GM21576 (cell line): Measurements from ENCODE around the gene IL12RB1.
"Not testable (repeated sequence)": the region's sequence is repeated elsewhere in the genome, so short reads cannot be mapped to it uniquely, and the experiment has no call there.

Experiments
- ATAC-seq: cut with Tn5 transposase; IDR thresholded peaks from one replicate; pipeline ENCODE4 v1.9.1; 2021; ENCODE audit warnings: mild to moderate bottlenecking, moderate library complexity; ENCODE audit not compliant: unreplicated experiment

The IL12RB1 gene

DNA sequence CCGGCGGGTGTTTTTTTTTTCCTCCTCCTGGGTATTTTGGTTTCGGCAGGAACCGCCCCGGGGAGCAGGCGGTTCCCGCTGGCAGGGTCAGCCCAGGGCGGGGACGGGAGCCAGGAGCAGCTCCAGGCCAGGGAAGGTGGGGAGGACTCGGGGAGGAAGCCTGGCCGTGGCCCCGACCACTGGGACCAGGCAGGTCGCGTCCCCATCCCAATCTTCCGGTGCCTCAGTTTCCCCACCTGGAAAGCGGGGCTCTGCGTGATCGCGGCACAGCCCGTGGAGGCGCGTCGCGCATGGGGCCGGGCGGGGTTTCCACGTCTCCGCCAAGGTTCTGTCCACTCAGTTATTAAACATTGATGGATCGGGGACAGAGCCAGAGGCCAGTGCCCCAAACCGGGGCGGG is 34.8 kb downstream of the IL12RB1 start:
- ATAC-seq = no peak

DNA sequence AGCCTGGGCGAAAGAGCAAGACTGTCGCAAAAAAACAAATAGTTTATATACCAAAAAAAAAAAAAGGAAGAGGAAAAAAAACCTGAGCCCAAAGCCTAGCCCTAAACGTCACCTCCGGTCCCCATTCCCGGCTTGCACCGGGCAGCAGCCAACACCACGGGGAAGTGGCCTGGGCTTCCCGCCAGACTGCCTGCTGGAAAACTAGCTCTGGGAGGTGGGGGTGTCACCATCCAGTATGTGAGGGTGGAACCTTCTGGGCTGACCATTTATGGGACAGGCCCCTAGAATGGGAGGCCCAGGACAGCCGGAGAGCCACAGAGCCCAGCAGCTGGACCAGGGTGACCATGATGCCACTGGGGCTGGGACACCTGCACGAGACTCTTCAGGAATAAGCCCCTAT is 37.3 kb downstream of the IL12RB1 start:
- ATAC-seq = no peak

DNA sequence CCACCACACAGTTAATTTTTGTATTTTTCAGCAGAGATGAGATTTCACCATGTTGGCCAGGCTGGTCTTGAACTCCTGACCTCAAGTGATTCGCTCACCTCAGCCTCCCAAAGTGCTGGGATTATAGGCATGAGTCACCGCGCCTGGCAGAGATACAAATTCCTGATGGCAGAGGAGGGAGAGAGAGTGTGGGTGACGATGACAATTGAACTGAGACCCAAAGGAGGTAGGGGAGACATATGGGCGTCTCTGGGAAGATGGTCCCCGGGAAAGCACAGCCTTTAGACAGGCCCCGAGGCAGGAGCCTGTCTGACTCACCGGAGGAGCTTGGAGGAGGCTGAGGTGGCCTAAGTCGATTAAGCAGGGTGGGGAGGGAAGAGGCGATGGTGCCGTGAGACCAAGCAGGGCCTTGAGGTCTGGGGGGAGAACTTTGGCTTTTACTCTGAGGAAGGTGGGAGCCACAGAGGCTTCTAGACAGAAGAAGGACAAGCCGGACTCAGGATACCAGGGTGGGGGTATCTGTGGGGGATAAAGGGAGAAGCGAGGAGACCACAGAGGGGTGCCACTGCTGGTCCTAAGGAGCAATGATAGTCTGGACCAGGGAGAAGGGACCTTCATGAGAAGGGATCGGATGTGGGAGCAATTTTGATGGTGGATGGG is 40.5 kb downstream of the IL12RB1 start:
- no peak for ATAC-seq

DNA sequence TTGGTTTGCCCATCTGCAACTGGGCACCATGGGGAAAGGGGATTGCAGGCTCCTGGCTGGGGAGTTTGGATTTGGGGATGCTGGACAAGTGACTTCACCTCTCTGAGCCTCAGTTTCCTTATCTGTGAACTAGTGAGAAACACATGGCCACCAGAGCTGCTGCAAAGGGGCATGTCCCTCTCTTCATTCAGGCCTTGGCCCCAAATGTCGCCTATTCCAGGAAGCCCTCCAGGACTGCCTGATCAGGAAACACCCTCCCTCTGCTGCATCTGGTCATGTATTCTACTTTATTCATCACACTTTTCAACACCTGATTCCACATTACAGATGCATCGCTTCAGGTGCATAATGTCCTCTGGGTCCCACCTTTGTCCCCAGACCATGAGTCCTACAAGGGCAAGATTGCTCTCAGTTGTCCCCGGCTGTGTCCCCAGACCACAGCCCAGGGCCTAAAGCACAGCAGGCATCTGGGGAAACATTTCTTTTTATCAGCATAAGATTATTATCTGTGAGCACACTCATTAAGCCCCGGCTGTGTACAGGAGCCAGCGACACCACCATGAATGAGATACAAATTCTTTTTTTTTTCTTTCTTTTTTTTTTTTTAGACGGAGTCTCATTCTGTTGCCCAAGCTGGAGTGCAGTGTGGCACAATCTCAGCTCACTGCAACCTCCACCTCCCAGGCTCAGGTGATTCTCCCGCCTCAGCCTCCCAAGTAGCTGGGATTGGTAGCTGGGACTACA is 41.3 kb downstream of the IL12RB1 start:
- peak; percentile 18 for ATAC-seq

DNA sequence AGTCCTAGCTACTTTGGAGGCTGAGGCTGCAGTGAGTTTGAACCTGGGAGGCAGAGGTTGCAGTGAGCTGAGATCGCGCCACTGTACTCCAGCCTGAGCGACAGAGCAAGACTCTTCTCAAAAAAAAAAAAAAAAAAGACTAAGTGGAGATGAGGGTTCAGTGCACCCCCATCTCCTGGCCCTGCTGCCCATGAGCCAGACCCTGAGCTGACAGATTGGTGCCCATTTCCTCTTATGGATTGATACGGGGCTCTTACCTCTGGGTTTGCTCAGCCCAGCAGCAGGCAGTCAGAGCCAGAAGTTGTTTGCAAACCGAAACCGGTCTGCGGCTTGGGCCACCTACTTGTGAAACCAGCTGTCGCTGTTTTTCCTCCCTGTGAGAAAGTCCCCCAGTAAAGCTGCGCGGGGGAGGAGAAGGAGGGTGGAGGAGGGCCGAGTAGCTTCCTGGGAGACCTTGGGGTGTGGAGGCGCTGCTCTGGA is 41.9 kb downstream of the IL12RB1 start:
- peak; percentile 94 for ATAC-seq

DNA sequence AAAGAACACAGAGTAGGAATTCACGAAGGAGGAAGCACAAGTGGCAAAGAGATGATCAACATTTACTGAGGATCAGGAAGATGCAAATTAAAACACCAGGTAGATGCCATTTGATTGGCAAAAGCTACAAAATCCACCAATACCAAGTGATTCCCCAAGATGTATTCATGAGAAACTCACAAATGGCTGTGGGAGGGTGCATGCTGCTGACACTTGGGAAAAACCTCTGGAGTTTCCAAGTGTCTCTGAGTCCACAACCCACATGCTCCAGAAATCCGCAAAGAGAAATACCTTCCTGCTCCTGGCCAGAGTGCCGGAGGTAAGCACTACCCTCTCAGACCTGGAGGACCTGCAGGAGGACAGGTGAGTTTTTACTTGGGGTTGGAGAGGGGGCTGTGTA is 43.1 kb downstream of the IL12RB1 start:
- no peak for ATAC-seq

DNA sequence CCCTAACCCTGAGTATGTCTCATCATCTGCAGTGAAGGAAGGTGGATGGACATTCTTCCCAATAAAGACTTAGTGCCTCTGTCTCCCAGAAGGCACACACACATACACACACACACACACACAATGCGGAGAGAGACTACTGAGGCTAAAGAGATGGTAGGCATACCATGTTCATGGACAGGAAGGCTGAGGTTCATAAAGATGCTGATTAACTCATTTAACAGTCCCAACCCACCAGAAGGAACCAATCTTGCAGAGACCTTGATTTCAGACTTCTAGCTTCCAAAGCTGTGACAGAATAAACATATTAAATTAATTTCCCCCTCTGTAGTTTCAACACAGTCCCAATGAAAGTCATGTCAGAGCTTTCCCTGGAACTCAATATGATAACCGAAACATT is 45.7 kb downstream of the IL12RB1 start:
- no peak for ATAC-seq

DNA sequence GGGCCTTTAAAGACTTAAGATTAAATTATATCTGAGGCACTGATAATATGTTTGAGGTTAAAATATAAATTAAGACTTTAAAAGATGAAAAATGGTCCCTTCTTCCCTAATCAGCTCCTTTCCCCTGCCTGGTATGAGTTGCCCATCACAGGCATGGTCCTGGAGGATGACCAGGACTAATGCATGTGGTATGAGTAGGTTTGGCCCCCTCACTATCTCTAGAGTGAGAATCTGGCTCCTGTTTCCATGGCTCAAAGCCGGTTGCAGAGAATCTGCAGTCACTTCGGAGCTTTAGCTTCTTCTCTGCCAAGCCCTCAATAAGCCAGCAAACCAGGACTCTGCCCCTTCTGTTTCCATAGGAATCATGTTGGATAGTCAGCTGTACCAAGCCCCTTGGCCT is 54.6 kb downstream of the IL12RB1 start:
- not testable (repeated sequence) for ATAC-seq

DNA sequence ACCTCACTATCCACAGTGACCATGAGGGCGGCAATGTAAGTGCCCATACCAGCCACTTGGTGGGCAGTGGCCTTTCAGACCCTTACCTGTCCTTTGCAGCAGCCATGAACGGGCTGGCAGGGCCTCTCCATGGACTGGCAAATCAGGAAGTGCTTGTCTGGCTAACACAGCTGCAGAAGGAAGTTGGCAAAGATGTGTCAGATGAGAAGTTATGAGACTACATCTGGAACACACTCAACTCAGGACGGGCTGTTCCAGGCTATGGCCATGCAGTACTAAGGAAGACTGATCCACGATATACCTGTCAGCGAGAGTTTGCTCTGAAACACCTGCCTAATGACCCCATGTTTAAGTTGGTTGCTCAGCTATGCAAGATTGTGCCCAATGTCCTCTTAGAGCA is 55.3 kb downstream of the IL12RB1 start:
- not testable (repeated sequence) for ATAC-seq

DNA sequence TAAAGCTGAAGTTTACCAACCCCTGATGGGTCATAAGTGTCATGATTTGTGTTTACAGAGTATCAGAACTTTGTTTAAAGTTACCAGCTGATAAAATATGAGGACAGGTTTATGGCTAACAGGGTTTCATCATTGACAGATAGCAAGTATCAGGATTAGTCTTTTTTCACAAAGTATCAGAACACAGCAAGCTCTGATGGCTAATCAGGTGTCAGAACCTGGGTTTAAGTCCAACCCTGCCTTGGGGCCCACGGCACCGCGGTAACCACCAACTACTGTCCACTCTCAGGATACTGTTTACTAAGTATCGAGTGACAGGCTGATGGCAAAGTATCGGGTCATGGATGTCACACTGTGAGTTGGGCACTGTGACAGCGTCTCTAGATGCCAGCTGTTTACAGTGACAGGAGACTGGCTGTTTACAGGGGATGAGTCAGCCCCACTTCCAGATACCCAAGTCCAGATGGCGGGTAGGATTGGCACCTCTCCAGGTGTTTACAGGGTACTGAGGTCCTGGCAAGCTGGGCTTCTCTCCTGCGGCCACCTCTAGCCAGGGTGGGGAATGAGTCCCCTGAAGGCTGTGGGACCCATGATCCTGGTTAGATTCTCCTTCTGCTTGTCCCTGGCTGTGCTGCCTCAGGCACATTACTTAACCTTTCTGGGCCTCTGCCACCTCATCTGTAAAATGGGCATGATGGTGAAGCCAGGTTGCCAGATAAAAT is 57.0 kb downstream of the IL12RB1 start:
- no peak for ATAC-seq

DNA sequence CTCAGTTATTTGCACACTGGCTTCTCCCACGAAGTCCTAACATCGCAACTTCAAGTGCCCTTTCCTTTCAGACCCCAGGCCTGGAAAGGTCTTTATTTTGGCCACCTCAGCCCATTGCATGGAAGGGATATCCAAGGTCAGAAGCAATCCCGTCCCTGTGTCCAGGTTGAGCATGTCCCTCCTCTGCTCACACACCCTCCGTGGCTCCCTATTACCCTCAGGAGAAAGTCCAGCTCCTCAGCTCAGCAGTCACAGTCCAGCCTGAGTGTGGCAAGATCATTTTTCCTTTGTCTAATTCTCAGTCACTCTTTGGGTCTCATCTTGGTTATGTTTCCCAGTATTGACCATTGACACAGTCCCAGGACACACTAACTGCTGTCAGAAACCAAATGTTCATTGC is 59.6 kb downstream of the IL12RB1 start:
- ATAC-seq = no peak

DNA sequence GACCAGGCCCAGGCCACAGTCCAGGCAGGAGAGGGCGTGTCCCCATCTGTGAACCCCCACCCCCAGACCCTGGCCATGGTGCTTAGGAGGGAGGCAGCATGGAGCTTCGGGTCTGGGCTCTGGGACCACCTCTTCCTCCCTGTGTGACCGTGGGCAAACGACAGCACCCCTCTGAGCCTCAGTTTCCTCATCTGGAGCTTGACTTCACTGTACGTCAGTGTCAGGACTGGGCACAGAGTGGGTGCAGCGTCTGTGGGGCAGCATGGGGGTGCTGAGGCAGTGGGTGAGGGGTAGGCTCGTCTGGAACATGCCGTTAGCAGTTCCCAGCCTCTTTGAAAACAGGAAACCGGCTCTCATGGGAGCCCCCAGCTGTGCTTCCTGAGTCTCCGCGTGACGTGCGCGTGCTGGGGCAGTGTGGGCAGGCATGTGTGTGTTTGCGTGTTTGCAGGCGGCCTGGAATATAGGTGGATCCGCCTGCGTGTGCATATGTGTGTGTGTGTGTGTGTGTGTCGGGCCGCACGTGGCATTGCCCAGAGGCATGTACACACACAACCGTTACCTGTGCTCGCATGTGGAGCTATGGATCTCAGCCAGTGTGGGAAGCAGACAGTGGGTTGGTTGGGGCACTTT is 63.0 kb downstream of the IL12RB1 start:
- no peak for ATAC-seq

DNA sequence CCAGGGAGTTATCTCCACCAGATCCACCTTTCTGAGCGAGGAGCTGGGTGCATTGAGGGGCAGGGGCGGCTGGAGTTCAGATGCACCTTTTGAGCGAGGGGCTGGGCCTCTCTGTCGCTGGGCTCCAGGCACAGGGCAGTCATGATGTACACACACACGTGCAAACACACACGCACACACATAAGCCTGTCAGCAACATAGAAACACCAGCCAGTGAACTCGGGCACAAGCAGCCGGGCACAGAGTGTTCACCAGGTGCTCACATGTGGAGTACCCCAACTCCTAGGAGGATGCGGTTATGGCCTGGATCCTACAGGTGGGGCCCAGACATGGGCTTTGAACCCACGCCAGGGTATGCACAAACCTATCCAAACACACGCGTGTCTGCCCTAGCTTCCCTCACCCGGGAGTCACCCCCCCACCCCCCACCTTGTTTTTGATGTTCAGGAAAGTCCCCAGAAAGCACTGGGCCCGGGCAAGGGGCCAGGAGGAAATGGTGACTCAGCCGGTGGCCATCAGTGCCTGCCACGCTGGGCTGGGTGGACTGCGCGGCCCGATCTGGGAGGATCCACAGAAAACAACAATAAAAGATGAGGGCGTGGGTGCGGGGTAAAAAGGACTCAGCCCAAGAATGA is 65.5 kb downstream of the IL12RB1 start:
- no peak for ATAC-seq

DNA sequence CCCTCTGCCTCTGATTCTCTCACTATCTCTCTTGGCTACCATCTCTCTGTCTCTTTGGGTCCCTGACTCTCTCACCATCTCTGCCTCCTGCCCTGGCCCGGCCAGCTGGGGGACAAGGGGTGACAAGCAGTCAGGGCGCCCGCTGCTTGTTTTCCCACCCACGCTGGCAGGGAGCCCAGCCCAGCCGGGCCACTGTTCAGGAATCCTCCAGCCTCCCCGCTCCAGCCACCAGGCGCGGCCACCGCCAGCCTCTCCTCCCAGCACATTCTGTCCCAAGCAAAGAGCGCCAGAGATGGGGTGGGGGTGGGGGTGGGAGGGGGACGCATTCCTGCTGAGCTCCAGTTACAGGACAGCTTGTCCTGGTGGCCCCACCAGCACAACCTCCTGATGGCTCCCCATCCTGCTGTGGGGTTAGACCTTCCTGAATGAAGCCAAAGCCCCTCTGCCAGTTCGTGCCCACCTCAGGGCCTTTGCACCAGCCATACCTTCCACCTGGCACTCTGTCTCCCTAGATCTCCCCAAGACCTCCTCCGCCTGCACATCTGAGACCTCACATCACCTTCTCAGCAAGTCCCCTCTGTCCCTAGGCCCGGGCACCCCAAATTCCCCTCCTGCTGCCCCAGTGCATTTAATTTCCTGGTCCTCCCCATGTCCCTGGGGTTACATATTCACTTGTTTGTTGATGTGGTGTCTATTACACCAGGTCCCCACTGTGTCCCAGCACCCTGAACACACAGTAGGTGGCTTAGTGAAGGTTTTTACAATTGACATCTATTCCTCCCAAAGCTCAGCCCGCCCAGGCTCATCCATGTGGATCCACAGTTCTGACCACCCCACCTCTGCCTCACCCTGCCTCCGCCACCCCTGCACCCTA is 66.3 kb downstream of the IL12RB1 start:
- no peak for ATAC-seq

DNA sequence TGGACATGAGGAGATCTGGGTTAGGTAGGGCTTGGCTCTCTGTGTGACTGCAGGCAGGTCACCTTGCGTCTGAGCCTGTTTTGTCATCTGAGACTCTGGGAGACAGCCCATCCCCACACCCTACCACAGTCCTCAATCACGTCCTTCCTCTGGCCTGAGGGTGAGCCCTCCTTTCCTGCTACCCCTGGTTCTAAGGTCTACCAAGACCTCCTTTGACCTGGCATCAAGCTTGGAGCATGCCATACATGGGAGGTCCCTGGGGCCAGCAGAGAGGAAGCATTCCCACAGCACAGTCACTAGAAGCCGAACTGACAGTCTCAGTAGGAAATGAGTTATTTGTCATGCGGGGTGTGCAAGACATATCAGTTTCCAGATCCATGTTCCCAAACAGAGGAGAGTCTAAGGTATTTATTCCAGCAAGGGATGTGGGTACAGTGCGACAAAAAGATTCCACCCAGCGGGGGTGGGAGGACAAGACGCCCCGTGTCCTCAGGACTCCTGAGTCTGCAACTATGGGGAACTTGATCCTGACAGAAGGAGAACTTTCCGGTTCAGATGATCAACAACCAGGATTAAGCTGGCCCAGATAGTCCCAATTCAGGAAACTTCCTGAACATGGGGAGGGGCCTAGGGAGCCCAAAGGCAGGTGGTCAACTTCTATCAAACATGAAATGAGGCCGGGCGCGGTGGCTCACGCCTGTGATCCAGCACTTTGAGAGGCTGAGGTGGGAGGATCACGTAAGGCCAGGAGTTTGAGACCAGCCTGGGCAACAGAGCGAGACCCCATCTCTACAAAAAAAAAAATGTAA is 69.3 kb downstream of the IL12RB1 start:
- no peak for ATAC-seq

DNA sequence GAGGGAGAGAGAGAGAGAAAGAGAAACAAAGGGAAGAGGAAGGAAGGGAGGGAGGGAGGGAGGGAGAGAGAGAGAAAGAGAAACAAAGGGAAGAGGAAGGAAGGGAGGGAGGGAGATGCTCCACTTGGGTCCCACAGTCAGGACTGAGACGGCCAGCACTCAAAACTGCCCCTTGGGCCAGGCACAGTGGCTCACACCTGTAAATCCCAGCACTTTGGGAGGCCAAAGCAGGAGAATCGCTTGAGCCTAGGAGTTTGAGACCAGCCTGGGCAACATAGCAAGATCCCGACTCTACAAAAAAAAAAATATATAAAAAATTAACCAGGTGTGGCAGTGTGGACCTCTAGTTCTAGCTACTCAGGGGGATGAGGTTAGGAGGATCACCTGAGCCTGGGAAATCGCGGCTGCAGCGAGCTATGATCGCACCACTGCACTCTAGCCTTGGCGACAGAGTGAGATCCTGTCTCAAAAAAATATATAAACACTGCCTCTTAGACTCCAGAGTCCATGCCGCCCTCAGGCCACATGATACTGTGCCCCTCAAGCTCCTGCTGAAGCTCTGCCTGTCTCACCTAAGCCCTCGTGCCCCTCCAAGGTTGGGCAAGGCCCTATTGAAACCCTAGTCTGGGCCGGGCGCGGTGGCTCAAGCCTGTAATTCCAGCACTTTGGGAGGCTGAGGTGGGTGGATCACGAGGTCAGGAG is 70.4 kb downstream of the IL12RB1 start:
- no peak for ATAC-seq

DNA sequence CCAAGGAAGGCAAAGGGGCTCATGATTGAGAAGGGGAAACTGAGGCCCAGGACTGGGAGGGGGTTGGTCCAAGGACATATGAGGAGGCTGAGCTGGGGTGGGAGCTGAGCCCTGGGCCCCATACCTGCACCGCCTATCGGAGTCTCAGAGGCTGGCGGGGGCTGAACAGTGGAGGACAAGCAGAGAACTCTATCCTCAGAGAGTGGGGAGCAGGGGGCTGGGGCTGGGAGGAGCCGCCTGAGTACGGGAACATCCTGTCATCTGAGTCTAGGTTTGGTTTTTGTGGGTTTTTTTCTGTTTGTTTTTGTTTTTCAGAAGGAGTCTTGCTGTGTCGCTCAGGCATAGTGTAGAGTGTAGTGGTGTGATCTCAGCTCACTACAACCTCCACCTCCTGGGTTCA is 72.5 kb downstream of the IL12RB1 start:
- no peak for ATAC-seq
